ENCODE results near the gene HADH.
"Not testable (repeated sequence)": the region's sequence is repeated elsewhere in the genome, so short reads cannot be mapped to it uniquely, and the experiment has no call there.

The HADH gene

DNA sequence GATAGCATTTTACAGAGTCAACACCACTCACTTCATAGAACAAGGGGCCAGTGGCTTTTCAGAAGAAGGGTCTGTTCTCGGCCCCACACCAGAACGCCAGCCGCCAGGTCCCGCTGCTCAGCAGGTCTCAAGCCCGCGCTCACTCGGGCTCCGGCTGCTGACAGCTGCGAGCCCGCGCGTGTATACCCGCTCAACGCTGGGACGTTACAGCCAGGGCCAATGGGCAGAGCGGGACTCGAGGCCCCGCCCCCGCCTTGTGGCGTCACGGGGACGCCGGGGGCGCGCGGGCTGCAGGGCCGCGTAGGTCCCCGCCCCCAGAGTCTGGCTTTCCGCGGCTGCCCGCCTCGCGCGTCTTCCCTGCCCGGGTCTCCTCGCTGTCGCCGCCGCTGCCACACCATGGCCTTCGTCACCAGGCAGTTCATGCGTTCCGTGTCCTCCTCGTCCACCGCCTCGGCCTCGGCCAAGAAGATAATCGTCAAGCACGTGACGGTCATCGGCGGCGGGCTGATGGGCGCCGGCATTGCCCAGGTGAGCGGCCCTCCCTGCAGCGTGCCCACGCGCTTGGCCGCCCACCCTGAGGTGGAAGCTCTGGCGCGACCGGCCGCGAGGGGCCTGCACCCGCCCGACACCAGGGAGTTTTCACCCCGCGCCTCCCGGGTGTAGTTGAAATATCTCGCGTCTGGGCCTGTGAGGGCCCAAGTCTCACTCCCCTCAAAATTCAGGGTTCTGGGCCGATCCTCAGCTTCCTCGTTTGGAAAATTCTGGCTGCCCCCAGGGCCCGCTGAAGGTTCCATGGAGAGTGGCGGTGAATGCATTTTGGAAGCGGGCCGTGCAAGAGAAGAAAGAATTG, at the start of gene HADH:
Gene HADH, plus strand, starts transcription at position 353 of the 850 bp plus-strand sequence. Its CDS starts 44 bp downstream, at position 397.
- DNase-seq = peak; percentile 94

DNA sequence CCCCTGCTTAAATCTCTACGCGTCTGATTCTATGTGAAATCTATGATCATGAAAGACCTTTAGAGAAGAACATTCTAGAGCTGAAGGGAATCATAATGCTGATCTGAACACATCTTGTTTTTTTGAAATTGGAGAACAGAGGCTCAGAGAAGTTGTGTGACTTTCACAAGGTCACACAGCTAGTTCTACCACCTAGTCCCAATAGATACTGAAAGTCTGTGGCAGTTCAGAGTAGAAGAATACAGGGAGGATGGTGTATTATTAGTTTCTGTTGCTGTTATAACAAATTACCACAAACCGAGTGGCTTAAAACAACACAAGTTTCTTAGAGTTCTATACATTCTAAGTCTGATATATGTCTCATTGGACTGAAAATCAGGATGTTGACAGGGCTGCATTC, 43.9 kb upstream of the HADH start:
- DNase-seq = no peak

DNA sequence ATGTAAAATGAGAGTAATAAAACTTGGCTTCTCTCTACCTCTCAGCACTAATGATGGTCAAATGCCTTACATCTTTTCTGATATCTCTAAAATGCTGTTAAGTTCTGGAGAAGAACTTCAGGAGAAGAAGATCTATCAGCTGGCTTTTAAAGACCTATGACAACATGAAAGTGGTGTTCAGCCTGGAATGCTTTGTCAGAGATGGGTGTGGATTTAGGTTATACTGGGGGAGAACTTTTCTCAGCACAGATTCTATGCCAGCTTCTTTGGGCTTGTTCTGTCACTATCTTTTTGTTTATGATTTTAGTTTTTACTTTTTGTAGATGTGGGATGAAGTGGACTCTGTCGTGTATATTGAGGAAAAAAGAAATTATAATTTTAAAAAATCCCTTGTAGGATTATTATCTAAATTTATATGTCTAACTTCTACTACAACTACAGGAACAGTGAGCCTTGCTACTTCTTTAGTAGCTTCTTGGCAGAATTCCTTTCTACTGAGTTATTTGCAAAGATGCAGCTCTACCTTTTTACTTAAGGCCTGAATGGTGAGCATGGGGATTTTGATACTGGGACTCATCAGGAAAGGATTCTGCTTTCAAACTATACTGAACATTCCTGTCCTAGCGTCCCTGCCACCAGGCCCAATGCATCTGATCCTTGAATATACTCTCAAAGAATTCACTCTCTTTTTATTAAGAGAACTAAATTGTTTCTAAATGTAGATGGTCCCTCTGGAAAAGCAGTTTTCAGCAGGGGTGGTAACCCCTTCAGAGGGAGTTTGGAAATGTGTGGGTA, 38.7 kb upstream of the HADH start:
- DNase-seq = no peak

DNA sequence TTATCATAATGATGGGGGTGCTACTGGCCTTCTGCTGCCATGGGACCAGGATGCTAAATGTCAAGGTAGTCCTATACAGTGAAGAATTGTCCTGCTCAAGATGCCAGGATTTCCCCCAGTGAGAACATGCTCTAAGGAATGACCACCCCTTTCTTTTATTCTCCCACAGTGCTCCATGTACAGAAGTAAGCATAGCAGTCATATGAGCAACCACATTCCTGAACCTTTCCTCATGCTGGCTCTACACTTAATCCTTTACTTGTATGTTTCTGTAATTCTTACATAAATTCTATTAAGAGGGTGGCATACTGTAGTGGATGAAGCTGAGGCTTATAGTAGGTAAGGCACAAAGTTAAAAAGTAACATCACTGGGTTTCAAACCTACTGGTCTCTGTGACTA, 38.1 kb upstream of the HADH start:
- DNase-seq = no peak

DNA sequence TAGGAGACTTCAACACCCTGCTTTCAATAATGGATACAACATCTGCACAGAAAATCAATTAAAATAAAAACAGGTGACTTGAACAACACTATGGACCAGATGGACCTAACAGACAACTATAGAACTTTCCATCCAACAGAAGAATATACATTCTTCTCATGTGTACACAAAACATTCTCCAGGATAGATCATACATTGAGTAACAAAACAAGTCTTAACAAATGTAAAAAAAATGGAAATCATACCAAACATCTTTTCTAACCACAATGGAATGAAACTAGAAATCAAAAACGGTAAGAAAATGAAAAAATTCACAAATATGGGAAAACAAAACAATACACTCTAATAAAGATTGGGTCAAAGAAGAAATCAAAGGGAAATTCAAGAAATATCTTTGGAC, 33.7 kb upstream of the HADH start:
- no peak for DNase-seq

DNA sequence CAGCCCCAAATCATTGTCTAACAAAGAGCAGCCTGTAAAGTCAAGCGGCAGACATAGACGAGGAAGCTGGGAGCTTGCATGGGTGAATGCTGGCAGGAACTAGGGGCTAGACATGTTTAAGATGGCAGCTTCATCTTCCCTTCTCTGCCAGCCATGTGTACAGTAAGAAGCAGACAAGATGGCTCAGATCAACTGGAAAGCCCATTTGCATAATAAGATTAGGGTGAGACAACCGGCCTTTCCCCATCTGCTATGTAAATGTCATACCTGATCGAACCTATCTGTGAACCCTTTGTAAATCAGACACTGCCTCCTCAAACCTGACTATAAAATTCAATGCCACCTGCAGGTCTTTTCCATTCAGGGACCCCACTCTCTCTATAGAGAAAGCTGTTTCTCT, 22.8 kb upstream of the HADH start:
- DNase-seq = no peak

DNA sequence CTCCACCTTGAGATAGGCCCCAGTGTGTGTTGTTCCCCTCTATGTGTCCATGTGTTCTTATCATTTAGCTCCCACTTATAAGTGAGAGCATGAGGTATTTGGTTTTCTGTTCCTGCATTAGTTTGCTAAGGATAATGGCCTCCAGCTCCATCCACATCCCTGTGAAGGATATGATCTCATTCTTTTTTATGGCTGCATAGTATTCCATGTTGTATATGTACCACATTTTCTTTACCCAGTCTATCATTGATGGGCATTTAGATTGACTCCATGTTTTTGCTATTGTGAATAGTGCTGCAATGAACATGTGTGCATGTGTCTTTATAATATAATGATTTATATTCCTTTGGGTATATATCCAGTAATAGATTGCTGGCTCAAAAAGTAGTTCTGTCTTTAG, 22.2 kb upstream of the HADH start:
- not testable (repeated sequence) for DNase-seq

DNA sequence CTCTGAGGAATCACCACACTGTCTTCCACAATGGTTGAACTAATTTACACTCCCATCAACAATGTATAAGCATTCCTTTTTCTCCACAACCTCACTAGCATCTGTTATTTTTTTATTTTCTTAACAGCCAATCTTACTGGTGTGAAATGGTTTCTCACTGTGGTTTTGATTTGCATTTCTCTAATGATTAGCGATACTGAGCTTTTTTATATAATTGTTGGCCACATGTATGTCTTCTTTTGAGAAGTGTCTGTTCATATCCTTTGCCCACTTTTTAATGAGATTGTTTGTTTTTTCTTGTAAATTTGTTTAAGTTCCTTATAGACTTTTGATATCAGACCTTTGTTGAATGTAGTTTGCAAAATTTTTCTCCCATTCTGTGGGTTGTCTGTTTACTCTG, 21.8 kb upstream of the HADH start:
- DNase-seq = not testable (repeated sequence)

DNA sequence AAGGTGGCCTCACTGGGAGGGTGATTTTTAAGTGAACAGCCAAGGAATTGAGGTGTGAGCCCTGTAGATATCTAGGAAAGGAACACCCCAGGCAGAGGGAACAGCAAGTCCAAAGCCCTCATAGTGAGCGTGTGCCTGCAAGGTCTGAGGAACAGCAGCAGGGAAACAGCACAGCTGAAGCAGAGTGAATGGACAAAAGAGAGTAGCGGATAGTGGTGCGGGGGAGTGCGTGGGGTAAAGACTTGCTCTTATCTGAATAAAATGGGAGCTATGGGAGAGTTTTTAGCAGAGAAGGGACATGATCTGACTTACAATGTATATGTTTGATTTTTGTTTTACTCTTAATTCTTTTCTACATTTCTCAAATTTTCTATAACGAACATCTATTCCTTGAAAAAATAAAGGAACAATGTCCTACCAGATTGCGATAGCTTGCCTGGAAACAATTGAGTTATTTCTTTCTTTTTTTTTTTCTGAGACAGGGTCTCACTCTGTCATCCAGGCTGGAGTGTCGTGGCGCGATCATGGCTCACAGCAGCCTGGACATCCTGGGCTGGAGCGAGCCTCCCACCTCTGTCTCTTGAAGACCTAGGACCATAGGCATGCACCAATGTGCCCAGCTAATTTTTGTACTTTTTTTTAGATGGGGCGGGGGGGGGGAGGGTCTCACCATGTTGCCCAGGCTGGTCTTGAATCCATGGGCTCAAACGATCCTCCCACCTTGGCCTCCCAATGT, 19.5 kb upstream of the HADH start:
- DNase-seq = no peak

DNA sequence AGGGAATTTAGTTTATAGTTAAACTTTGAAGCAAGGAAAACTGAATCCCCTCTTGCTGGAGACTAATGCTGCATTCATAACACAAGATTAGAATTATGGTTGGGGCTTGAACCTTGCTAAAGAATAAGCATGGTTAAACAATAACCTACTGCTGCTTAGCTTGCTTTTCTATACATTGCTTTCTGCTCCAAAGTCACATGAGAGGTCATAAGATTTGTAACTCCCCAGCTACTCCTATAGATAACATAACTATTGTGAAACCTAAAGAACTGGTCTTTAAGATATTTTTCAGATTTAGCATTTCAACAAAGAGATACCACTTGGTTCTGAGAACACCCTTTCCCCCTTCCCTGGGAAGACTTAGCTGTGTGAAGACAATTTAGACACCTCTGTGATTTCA, 17.1 kb upstream of the HADH start:
- no peak for DNase-seq

DNA sequence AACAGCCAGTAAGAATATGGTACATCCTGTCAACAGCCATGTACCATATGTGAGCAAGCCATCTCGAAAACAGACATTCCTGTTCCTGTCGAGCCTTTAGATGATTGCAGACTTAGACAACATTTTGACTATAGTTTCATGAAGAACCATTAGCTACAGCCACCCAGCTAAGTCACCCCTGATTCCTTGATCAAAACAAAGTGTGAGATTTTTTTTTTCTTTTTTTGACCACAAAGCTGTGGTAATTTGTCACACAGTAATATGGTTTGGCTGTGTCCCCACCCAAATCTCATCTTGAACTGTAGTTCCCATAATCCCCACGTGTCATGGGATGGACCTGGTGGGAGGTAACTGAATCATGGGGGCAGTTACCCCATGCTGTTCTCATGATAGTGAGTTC, 15.2 kb upstream of the HADH start:
- DNase-seq = no peak

DNA sequence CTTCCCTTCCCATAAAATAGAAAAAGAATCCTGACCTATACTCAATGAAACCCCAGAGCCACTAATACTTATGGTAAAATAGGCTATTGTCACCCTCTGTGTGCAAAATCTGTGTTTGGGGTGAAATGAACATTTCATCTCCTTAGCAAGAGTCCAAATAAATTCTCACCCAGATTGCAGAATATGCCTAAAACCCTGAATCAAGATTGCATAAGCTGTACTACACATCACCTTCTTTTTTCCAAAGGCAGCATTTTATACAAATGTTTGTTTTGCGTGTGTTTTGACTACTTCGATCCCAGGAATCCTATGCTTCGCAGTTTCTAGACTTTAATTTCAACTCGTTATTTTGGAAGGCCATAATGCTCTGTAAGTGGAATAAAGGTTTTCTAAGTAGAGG, 12.2 kb upstream of the HADH start:
- no peak for DNase-seq

DNA sequence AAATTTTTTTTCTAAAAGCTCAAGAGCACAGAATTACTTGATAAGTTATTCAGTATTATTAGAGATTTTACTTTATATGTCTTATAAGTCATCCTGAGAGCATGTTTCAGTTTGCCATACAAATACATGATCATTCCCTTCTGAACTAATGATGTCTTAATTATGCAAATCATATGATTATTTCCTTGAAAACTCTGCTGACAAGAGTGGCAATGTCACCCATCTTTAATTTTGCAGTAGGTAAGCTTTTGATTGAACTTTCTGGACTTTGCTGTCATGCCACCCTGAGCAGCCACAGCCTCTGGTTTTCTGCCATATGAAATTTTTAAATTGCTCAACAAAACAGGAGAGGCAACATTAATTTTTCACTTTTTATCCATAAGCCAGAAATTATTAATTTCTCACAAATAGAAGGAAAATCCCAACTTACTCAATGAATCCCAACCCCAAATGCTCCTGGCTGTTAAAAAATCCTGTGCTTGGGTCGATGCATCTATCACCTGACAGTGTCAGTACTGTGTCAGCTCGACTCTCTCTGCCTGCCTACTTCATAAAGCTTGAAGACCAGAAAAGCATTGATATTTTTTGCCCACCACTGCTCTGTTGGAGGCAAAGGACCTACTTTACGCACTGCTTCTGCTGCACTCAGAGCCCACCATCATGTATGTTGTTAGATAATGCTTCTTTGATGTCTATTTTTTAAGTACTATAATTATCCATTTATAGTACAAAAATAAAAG, 11.6 kb upstream of the HADH start:
- no peak for DNase-seq

DNA sequence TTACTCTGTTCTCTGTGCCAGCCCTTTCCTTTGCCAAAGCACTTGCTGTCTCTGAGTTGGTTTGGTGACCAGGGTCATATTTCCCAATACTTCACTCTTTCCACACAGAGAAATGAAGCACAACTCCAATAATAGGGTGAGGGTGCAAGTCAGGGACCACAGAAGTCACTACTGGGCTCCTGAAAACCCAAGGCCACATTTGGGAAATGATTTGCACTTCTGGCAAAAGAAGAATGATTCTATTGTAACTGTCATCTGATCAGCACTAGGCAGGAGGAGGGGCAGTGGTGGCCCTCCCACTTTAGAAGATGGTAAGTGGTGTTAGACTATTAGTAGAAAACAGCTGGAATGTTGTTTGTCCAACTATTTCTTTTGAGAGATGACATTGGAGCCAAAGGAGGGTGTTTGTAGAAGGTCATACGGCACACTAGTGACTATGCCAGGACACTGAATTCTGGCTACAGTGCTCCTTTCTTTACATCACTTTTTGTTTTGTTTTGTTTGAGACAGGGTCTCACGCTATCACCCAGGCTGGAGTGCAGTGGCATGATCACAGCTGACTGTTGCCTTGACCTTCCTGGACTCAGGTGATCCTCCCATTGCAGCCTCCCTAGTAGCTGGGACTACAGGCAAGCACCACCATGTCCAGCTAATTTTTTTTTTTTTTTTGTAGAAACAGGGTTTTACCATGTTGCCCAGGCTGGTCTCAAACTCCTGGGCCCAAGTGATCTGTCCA, 10.8 kb upstream of the HADH start:
- DNase-seq = no peak

DNA sequence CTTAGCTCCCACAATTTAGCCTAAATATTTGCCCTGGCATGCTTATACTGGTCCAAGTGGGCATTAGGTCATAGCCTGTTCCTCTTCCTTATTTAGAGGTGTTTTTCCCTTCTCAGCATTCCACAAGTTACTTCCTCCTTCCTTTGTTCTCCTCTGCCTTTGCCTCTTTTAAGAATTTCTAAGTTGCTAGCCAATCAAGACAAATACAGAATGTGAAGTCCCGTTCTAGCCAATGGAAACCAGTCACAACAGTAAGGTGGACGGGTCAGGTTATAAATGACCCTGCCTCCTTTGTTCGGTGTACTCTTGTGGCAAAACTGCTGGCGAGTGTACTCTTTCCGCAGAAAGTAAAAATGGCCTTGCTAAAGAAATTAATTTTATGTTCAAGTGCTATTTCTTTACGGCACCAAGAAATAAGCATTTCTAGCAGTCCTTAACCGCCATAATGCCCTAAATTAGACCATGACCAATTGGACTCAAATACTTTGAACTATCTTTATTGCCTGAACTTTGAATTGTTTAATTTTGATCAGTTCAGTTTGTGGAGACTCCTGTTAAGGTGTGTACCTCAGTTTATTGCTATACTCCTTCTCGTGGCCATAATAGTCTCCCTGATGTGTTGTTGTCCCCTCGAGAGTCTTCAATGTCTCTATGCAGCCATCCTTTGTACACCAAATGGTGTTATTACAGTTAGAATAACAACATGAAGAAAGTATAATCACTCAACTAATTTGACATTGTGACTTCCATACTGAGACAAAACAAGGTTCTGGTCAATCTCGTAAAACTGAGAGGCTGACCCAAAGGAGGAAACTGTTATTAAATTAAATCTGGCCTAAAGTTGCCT, 1.6 kb upstream of the HADH start:
- no peak for DNase-seq

DNA sequence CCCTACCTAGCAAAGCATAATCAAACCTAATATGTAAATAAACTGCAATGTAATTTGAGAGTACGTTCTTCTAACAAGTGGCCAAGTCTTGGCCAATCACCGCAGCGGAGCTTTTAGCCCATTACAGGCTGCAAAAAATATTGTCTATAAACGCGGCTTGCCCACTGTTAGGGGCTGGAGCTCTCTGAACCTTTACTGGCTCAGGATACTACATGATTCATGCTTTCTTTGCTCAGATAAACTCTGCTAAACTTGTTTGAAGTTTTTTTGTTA, 990 bp upstream of the HADH start:
- DNase-seq = peak in 1 of 2 donors; percentile 4

DNA sequence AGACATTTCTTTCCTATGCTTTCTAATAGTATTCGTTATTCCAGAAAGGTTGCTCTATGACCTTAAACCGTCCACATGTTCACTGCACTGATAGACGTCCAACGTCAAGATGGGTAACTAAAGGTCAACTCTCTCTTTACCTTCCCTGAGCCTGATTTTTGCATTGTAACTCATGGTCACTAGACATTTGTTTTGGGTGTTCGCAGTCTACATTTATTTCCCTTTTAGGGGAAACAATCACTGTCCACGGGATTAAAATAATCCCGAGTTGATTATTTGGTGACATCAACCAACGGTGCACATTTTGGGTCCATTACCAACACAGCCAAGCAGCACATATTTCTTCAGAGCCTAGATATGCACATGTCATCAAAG, 540 bp upstream of the HADH start:
- no peak for DNase-seq

DNA sequence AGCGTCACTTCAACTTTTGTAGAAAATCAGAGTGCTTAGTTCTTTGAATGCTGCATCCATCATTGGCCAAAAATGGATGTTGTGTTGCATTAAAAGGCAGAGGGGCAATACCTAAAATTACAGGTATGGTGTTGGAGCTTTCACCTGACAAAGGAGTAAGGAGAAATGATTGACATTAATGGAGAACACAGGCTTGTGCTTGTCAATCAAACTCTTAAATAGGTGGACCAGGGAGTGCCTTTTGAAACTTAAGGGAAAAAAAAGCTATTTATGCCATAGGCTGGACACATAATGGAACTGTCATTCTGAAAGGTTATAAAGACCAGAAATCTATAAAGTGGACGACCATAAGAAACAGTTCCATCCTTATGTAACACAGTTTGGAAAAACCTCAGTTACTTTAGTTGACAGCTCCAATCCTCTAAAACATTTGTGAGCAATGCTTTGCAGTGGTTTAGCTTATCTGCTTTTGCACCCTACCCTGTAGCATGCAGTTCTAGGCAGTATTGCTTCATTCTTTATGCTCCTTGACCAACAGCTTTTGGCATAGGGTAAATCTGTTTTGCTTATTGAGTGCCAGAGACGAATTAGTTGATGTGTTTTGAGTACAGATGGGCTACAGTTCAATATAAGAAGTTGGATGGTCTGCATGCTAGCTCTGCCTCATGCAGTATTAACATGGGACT, 2.4 kb downstream of the HADH start:
- DNase-seq = no peak

DNA sequence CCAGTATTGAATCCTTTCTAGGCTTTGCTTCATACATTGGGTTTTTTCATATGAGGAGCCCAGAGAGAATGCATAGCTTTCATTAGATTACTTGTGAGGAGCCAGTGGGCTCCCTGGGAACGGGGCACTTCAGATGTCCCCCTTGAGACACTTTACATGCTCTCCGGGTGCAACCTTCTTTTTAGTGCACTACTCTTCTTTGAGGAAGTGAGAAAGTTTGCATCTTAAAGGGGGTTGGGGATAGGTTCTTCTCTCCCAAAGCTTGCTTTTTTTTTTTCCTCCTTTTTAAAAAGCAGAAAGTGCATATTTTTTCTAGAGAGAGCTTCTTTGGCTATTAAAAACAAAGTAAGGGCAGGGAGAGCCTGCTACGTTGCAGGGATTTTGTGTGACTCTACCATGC, 4.3 kb downstream of the HADH start:
- DNase-seq = no peak

DNA sequence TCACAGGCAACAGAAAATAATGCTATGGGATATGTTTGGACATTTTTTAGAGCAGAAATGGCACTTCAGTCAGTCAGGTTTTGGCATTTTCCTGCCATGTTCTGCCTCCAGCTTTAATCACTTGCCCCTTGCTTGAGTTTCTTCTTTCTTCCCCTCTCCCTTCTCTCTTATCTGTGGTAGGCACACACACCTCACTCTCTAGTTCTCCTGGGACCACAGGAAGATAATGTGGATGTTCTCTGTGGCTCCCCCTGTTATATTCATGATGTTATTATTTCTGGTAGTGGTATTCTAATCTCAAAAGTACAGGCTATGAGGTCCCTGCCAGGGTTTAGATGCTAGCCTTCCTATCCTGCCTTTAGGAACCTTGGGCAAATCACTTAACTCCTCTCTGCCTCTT, 5.2 kb downstream of the HADH start:
- DNase-seq = no peak

All from CD4-positive, alpha-beta T cell treated with Interleukin-1 beta for 1 hour (primary cell).